GM10266 (cell line): ENCODE results near the gene VPS13D.

ENCODE experiments used
- DNase-seq: peaks from one replicate; pipeline ENCODE4 v3.0.0; 2012; ENCODE audit errors: extremely low spot score
- CTCF ChIP-seq: IDR thresholded peaks from 2 replicates; pipeline ENCODE4 v1.5.1; 2012; ENCODE audit warnings: mild to moderate bottlenecking, low read depth; ENCODE audit not compliant: control insufficient read depth, insufficient read depth; ENCODE audit errors: missing control alignments

Gene VPS13D

DNA sequence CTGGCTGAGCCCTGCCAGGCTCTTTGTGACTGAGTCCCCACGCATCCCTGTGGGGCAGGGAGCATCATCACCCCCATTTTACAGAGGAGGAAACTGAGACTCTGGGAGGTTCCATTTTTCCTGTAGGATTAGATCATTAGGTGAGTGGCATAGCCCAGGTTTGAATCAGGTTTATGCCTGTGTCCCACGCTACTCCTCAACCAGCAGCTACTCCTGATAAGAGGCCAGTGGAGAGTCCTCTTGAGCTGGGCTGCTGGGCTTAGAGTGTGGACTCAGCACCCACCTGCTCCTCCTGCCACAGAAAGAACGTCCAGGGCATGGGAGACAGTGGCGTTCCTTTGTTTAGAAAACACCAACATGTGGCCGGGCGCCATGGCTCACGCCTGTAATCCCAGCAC lies 32.3 kb upstream of the VPS13D start:
- DNase-seq = no peak
- no peak for TF ChIP-seq CTCF

DNA sequence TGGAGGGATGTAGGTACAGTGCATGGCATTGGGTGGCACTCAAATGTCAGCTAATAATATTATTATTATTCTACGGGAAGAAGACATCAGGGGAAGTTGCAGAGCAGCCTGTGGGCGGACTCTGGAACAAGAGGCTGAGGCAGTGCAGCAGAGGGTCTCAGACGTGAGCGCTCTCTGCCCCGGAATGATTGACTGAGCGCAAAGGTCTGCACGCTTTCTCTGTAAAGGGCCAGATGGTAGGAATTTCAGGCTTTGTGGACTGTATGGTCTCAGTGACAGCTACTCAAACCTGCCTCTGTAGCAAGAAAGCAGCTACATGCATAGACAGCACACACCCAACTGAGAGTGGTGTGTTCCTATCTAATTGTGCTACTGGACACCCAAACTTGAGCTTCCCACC lies 29.6 kb upstream of the VPS13D start:
- TF ChIP-seq CTCF = no peak
- DNase-seq = no peak

DNA sequence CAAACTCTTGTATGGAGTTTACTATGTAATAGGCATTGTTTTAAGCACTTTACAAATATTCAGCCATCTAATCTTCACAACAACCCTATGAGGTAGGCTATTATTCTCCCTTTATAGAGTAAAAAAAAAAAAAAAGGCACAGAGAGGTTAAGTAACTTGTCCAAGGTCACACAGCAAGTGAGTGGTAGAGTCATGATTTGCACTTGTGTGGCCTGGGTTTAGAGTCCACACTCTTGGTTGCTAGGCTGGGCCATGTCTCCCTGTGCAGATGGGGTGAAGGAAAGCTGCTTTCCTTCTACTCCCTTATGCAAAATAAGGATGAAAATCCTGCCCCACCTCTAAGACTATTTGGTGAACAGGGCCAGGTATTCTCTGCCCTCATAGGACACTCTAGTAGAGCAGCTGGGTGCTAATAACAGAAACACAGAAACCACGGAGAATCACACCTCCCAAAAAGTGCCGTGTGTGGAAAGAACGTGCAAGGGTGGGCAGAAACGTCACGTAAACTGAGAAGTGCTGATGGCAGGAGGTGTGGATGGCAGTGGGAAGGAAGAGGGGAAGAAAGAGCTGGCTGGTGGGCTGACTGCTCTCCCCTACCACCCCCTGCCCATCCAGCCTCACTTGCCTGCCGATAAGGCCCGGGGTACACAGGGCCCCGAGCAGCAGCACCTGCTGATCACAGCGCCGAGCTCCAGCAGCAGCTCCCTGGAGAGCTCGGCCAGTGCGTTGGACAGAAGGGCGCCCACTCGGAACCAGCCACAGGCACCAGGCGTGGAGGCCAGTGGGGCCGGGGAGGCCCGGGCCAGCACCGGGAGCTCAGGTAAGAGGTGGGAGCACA lies 28.3 kb upstream of the VPS13D start:
- no peak for TF ChIP-seq CTCF
- DNase-seq = peak; percentile 58

GRCh38 chr1:12202190-12202497 lies 27.7 kb upstream of the VPS13D start:
- TF ChIP-seq CTCF = no peak
- no peak for DNase-seq

DNA sequence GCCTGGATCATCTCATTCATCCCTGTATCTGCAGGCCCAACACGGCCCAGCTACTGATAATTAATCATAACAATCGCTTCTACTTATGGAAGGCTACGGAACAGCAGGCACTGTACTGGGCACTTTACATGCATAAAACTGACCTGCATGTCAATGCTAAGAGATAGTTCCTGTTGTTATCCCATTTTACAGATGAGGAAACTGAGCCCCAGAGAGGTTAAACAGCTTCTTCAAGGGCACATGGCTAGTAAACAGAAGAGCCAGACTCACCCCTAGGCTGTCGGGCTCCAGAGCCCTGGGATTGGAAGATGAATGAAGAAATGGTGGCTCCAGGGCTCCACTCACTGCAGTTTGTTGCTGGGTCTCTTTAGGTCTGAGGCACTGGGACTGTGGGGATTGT lies 27.3 kb upstream of the VPS13D start:
- DNase-seq = no peak
- TF ChIP-seq CTCF = no peak

GRCh38 chr1:12203216-12204007 lies 26.4 kb upstream of the VPS13D start:
- no peak for DNase-seq
- TF ChIP-seq CTCF = no peak

DNA sequence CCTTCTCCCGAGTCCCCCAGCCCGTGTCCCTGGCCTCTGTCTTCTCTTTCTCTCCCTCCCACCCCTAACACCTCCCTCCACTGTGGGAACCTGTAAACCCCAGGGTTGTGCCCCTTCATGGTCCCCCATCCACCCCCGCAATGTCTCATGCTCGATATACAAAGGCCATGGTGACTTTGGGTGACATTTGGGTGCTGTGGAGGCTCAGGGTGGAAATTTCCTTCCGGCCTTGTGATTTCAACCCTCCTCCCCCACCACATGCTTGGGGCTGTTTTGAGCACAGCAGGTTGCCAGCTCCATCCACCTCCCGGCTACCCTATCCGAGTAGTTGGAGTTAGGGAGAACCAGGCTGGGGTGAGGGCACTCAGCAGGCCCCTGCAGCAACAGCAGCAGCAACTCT lies 25.7 kb upstream of the VPS13D start:
- no peak for TF ChIP-seq CTCF
- peak; percentile 63 for DNase-seq
